Hematopoietic multipotent progenitor cell treated with erythropoietin and hydrocortisone succinate and interleukin-3 and kit ligand, for 6 days (in vitro differentiated cells): ENCODE data around the gene GATB.

Source experiments
- DNase-seq: peaks from one replicate; pipeline ENCODE4 v3.0.0-alpha.2; 2015

Gene GATB

DNA sequence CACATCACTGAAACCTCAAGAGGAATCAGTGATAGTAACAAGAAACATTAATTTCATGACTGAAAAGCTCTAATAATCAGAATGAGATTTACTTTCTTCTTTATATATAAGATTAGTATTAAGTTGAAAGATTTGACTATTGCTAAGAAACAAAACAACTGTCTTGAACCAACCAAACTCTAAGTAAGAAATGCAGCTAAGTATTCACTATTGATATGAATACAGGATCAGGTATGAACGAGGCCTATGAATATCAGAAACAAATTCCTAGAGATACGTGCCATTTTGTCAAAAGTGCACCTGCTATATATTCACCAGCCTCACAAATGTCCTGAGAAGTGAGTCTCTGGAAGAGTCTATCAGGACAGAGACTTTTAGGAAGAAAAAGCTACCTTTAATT, 32.1 kb downstream of the GATB start:
- no peak for DNase-seq

DNA sequence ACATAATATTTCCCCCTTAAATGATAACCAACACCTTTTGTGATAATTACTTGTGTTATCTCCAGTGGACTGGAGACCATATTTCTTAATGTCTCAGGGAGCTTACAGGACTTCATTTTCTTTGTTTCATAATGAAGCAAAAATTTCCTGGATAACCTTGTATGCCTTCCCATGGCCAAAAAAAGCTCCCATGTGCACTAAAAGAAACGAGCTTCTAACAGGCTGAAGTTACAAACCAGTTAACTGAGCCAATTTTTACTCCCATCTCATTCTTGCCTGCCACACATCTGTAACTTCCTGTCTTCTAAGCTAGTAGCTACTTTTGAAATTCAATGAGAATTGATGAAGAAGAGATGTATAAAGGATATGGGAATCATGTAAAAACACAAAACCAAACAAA, 32.8 kb downstream of the GATB start:
- no peak for DNase-seq

GRCh38 chr4:151727365-151727764, 33.4 kb downstream of the GATB start:
- no peak for DNase-seq

- DNase-seq = no peak
These were observed 35.7 kb downstream of the GATB start for GRCh38 chr4:151725087-151725486.

- DNase-seq = no peak
These were observed 38.9 kb downstream of the GATB start for GRCh38 chr4:151721916-151722315.

DNA sequence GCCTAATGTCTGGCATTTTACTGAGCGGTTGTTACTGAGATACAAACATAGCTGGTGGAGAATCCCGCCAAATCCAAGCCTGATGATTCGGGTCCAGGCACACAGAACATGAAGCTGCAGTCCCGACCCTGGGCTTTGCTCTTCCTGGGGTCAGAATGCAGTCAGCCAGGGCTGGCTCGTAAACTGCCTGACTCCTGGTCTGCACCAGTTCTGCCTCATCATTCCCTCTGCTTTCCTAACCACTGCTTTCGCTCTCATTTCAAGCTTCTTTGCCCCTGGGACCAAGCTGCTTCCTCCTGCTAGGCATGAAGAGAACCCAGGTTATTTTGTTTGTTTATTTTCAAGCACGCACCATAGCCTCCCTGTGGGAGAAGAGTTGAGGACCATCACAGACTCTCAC, 39.3 kb downstream of the GATB start:
- no peak for DNase-seq

DNA sequence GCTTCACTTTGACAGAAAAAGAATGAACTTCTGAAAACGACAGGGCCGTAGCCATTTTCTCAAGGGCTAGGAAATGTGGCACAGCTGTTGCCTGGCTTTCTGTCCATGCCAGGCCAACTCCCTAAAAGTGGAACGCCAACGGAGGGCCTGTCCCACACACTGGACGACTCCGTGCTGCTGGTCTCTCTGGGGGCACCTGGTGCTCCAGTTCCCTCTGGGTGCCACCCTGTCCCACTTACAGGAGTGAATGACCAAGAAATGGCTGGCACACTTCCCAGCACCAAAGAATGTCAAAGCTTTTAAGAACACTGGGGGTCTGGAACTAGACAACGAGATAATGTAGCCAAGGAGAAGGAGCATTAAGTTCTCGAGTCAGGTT, 40.9 kb downstream of the GATB start:
- no peak for DNase-seq

DNA sequence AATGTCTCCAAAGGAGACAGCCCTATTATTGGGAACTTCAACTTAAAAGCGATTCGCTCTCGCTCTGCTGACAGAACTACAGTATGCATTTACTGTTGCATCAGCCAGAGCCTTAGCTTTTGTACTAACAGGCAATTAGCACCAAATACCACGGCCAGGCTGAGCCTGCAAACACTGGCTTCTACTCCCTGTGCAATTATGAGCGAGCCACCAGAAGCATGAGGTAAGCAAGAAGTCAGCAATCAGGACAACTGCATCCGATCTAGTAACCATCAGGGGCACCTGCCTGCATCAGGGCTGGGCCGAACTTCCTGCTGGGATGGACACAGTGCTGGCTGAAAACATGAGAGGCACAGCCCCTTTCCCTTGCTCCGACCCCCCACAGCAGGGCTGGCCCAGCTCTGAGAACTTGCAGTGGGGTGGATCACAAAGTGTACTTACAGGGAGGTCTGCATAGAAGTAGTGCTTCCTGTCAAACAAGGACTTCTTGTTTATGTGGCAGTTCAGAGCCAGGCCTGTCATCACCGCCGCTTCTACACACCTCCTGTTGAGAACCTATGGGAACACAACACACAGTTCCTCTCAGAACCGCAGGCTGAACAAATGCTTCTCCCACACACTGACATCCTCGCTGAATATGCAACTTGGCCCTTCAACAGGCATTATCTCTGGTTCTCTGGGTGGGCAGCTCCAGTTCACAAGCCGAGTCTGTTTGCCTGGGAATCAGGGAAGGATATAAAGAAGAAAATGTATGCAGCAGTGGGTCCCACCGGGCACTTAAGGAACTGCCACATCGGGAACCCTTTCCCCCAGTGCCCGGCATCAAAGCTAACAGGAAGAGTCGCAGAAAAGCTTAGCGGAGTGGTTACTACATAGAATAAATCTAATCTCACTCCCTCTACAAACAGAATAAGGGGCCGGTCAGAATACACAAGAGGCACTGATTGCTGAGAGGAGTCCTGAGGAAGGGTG, 41.5 kb downstream of the GATB start:
- DNase-seq = no peak

- DNase-seq = no peak
These were observed 42.7 kb downstream of the GATB start for GRCh38 chr4:151717909-151718628.

DNA sequence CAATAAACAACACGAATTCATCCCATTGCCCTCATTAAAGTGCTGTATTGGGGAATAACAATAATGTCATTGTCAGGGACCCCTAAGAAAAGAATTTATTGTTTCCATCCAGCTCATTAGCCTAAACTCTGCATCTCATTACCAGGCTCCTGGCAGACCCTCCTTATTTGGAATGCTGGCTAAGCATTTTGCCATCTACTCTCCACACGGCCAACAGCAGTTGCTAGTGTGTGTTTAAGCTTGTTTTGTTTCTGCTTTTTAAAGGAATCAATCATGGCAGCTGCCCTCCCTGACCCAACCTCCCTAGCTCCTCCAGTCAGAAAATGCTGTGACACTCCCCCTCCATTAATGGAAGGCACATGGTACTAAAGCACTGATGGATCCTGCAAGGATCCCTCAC, 43.5 kb downstream of the GATB start:
- no peak for DNase-seq

- no peak for DNase-seq
These were observed 44.5 kb downstream of the GATB start for GRCh38 chr4:151716324-151716723.

DNA sequence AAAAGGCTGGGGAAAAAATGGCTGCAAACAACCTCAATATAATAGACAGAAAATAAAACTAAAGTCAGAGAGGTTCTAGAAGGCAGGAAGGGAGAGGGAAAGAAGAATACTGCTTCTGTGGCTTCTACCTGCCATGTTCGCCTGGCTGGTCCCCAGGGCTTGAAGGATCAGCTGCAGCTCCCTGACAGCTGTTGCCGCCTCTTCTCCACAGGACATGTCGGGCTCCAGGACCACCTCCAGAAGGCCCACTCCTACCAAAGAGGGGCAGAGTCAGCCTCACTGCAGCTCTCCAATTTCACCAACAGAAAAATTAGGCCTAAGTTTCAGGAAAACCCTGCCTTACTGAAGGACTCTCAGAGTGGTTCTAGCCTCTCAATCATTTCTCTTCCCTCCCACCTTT, 44.9 kb downstream of the GATB start:
- no peak for DNase-seq

DNA sequence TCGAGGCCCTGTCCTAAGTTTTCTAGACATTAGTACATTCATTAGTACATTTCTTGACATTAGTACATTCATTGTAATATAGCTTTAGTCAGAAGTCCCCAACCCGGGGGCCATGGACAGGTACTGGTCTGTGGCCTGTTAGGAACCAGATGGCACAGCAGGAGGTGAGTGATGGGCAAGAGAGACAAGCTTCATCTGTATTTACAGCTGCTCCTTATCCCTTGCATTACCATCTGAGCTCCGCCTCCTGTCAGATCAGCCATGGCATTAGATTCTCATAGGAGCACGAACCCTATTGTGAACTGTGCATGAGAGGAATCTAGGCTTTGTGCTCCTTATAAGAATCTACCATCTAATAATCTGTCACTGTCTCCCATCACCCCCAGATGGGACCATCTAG, 48.0 kb downstream of the GATB start:
- no peak for DNase-seq

DNA sequence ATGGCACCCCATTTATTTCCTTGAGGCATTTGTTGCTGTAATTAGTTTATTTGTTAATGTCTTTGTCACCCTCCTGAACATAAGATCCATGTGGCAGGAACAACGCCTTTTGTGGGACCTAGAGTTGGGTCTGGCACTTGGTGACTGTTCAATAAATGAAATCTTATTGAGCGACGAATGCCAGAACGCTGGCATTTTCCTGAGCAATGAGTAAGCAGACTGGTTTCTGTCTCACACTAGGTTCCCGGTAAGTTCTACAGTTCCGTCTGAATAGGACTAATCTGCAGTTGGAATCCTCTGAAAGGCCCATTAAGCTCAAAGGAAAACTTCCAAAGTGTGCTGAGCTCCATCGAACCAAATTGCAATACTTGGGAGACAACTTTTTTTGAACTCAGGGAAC, 49.2 kb downstream of the GATB start:
- DNase-seq = no peak

DNA sequence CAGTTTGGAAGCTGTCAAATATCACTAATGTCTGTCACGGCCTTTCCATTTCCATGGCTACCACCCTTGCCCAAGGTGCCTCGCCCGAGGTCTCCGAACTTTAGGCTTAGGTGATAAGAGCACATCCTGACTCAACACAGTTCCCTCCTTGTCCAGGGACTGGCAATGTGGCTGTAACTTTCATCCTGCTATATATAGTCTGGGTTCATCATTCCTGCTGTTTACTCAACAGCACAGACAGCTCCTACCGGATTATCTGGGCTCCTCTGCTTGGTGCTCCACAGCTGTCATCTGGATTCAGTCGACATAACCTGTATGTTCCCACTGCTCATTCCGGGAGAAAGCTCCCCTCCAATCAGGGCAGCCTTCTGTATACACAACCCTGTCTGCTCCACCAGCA, 51.2 kb downstream of the GATB start:
- no peak for DNase-seq

- no peak for DNase-seq
These were observed 51.7 kb downstream of the GATB start for GRCh38 chr4:151709071-151709470.

GRCh38 chr4:151708100-151708499, 52.7 kb downstream of the GATB start:
- no peak for DNase-seq

GRCh38 chr4:151703401-151703800, 57.4 kb downstream of the GATB start:
- no peak for DNase-seq

DNA sequence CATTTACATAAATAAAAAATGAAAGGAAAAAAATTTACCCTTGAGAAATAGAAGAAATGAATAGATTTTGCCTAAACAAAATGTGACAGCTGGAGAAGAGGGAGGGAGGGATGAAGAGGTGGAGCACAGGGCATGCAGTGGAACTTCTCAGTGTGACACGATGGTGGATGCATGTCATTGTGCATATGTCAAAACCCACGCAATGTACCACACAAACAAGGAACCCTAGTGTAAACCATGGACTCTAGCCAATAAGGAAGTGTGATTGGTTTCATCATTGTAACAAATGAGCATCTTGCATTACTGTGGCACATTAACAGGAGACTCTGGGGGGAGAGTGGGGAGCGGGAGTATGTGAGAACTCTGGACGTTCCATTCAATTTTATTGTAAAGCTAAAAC, 58.6 kb downstream of the GATB start:
- no peak for DNase-seq

GRCh38 chr4:151700566-151701316, 60.1 kb downstream of the GATB start:
- no peak for DNase-seq

DNA sequence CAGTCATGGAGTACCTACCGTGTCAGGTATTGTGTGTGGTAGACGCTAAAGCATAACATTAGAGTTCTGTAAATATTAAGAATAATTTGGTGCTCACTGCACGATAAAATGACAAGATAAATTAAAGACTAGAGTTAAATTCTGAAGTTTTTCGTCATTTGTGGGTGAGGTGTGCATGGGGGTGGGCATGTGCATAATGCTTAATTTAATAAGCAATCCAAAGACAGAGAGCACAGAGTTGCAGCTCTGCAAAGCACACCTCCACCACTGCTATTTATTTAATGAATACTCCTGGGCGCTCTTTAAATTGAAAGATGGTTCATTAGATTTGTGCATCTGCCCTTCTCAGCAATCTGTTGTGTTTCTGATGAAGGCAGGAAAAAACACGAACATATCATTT, 62.6 kb downstream of the GATB start:
- DNase-seq = no peak

DNA sequence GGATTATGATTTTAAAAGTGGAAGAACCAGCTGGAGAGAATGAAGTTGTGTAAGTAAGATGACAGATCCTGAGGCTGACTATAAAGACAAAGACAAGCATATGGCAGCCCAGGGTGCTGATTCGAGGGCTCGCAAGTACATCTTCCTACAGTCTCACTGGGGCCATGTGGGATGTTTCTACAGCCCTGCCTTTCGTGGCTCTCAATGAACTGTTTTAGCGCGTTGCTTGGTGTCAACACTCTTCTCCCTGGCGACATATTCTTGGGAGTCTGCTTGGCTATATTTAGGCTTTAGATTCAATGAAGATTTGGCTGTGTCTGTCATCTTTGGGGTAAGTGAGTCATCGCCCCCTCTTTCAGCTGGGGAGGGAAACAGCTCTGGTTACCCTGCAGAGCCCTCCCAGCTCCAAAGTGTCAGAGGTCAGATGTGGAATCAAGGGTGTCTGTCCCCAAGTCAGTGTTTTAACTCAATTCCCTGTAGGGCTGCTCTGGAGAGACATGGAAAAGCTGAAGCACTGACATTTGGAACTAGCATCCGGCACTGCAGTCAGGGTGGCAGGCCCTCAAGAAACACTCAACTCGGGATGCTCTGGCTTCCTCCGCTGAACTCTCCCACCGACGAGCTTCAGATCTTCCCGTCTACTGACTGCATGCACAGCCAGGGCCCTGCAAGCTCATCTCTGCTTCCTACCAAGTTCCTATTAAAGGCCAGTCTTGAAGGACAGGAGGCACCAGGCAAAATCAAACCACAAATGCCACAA, 65.7 kb downstream of the GATB start:
- no peak for DNase-seq
